GM08714 (cell line): Measurements from ENCODE around the gene CLASP1.
"Not testable (repeated sequence)": the region's sequence is repeated elsewhere in the genome, so short reads cannot be mapped to it uniquely, and the experiment has no call there.

ENCODE experiments used
- H3K4me3 ChIP-seq: fragments of 200-500 bp; sonication (Bioruptor generic); 2 replicates; pipeline ENCODE4 v1.5.1; 2014; ENCODE audit warnings: mild to moderate bottlenecking, low read length, inconsistent platforms
- ZNF274 ChIP-seq: IDR thresholded peaks from 2 replicates; pipeline ENCODE4 v1.6.1; 2012; ENCODE audit warnings: mild to moderate bottlenecking, low read depth, low read length

Gene CLASP1

GRCh38 chr2:121333834-121334558, 315.3 kb downstream of the CLASP1 start:
- H3K4me3 ChIP-seq: no peak overlapping the region
- no peak for TF ChIP-seq ZNF274

- no peak for TF ChIP-seq ZNF274
- H3K4me3 ChIP-seq: no peak overlapping the region
Measured at GRCh38 chr2:121333231-121333630, 316.0 kb downstream of the CLASP1 start.

- not testable (repeated sequence) for H3K4me3 ChIP-seq
Measured at GRCh38 chr2:121331324-121331723, 317.9 kb downstream of the CLASP1 start.

DNA sequence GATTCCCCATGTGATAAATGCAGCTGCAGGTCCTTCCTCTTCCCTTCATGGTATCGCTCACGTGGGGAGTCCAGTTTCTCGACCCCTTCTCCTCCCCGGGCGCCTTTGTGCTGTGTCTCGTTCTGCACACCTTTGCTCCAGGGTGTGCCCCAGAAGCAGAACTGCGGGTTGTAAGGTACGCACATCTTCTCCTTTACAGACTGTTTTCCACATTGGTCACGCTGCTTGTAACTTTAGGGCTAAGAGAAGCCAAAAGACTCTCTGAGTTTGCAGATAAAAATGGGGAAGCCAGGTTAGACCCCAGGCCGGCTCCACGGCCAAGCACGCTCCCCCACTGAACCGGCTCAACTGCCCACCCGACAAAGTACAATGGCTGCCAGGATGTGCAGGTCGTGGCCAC, 318.3 kb downstream of the CLASP1 start:
- TF ChIP-seq ZNF274: no peak
- H3K4me3 ChIP-seq: no peak overlapping the region

DNA sequence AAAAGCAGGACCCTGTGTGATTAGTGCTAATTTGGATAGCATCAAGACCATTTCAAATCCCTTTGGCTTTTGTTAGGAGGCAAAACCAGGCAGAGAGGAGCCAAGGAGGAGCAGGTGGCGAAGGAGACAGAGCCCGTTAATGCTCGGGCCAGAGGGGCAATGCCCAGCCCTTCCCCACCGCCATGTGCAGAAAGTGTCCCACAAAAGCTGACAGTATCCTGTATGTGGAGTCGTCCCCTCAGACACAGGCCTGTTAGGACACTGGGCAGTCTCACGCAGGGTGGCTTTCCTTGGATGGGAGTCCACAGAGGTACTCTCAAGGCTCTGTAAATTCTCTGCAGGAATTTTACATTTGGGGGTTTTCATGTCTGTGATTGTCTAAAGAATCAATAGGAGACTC, 319.5 kb downstream of the CLASP1 start:
- no peak overlapping the region for H3K4me3 ChIP-seq
- no peak for TF ChIP-seq ZNF274

DNA sequence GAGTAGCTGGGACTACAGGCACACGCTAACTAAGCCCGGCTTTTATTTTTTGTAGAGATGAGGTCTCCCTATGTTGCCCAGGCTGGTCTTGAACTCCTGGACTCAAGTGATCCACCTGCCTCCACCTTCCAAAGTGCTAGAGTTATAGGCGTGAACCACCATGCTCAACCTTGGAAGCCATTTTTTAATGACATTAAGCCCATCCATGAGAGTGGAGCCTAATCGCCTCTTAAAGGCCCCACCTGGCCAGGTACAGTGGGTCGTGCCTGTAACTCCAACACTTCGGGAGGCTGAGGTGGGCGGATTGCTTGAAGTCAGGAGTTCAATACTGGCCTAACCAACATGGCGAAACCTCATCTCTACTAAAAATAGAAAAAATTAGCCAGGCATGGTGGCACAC, 322.6 kb downstream of the CLASP1 start:
- no peak for TF ChIP-seq ZNF274
- H3K4me3 ChIP-seq: no peak overlapping the region

DNA sequence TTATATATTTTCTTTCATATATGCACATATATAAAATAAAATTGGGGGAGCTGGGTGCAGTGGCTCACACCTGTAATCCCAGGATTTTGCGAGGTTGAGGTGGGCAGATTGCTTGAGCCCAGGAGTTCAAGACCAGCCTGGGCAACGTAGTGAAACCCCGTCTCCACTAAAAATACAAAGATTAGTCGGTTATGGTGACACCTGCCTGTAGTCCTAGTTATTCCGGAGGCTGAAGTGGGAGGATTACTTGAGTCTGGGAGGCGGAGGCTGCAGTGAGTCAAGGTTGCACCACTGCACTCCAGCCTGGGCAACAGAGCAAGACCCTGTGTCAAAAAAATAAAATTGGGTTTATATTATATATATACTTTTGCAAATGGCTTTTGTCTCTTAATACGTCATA, 324.7 kb downstream of the CLASP1 start:
- no peak for TF ChIP-seq ZNF274
- no peak overlapping the region for H3K4me3 ChIP-seq

DNA sequence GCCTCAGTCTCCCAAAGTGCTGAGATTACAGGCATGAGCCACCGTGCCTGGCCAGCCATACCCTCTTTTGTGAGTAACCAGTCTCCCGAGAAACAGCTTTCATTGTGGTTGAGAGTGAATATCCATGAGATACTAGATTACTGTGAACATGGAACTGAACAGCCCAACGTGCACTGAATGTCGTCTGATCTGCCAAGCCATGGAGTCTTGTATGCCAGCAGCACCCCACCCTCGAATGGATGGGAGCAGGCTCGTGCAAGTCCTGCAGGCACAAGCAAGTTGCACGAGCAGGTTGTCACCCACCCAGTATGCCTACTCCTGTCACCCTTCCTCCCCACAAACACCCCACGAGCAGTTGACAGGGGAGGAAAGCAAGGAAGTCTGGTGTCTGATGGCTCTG, 327.8 kb downstream of the CLASP1 start:
- no peak for TF ChIP-seq ZNF274
- H3K4me3 ChIP-seq: no peak overlapping the region

GRCh38 chr2:121319941-121320340, 329.3 kb downstream of the CLASP1 start:
- TF ChIP-seq ZNF274: no peak
- no peak overlapping the region for H3K4me3 ChIP-seq

- TF ChIP-seq ZNF274: no peak
- no peak overlapping the region for H3K4me3 ChIP-seq
Measured at GRCh38 chr2:121316986-121317385, 332.3 kb downstream of the CLASP1 start.

GRCh38 chr2:121313701-121314100, 335.6 kb downstream of the CLASP1 start:
- H3K4me3 ChIP-seq: not testable (repeated sequence)

- no peak for TF ChIP-seq ZNF274
- no peak overlapping the region for H3K4me3 ChIP-seq
Measured at GRCh38 chr2:121309801-121310200, 339.5 kb downstream of the CLASP1 start.

- no peak overlapping the region for H3K4me3 ChIP-seq
- TF ChIP-seq ZNF274: no peak
Measured at GRCh38 chr2:121309323-121309722, 339.9 kb downstream of the CLASP1 start.

- no peak for TF ChIP-seq ZNF274
- H3K4me3 ChIP-seq: no peak overlapping the region
Measured at GRCh38 chr2:121307048-121307447, 342.2 kb downstream of the CLASP1 start.

DNA sequence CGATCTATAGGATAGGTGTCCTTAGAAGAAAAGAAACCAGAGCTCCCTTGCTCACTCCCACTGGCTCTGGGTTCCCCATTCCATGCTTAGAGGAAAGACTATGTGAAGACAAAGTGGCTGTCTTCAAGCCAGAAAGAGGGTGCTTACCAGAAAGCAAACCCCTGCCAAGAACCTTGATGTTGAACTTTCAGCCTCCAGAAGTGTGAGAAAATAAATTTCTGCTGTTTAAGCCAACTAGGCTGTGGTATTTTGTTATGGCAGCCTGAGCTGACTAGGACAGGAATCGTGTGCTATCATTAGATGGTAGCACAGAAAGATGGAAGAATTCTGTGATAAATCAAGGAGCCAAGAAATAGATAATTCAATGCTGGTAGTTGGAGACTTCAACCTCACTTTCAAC, 344.3 kb downstream of the CLASP1 start:
- no peak for TF ChIP-seq ZNF274
- H3K4me3 ChIP-seq: no peak overlapping the region
